Putamen (tissue), 1 donor: ENCODE measurements around the gene PDE4D.
A peak's percentile ranks its signal among the peaks of the same experiment; 100 is the strongest.
"Not testable (repeated sequence)": the region's sequence is repeated elsewhere in the genome, so short reads cannot be mapped to it uniquely, and the experiment has no call there.

Source experiments
- DNase-seq: peaks from one replicate; pipeline ENCODE4 v3.0.0-alpha.2; 2016; ENCODE audit warnings: low spot score

PDE4D gene

DNA sequence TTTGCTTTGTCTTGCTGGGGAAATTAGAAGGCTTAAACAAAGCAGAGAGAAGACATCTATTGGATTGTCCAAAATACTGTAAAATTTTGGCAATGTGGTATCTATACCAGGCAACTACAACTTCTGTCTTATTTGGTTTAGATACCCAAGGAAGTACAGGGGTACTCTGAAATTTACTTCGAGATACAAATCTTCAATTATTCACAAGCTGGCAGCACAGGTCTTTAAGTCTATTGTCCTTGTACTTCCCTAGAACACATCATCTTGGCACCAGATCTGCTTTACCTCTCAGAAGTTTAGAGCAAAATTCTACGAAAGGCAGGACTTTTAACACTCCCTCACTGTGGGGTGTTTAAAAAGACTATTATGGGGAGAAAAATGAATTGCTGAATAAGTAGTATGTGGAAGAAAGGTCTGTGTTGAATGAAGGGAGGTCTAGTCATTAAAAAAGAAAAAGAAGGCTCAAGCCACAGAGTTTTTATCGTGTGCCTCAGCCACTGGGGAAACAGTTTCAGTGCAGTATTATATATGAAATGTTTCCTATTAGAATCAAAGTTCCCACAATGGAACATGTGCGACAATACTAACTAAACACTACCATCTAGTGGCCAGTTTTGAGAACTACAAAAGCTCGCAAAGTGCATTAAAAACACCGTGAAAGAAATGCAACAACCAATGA is 93.7 kb downstream of the PDE4D start:
- DNase-seq = peak; percentile 46

DNA sequence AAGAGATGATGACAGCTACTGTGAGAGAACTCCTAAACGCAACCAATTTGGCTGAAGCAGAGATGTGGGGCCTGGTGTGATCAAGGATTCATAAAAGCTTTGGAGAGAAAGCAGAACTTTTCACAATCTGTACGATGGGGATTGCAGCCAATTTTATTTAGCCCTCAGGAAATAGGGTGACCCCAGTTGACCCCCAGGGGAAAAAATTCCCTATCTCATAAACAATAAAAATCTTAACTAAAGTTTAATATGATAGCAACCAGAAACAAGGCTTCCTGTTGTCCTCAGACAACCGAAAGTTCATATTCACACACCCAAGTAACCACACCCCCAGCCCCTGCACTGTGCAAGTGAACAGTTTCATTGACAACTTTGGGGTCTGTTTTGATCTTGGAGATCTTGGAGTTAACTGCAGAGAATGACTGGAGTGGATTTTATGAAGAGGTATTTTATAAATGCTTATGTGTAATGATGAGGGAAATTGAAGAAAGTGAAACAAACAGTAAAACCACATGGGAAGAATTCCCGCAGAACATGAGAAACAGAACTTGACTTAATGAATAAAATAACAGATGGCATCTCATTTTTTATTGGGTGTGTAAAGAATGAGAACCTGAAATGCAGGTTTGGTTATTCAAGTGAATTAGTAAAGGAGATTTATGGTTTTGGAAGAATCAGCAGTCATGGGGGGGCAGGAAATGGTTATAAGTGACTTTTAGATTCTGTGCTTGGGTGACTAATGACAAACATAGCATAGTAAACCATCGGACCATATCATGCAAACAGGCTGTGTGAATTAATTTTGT is 94.5 kb downstream of the PDE4D start:
- DNase-seq = no peak

GRCh38 chr5:59795141-59795540 is 98.4 kb downstream of the PDE4D start:
- DNase-seq = no peak

DNA sequence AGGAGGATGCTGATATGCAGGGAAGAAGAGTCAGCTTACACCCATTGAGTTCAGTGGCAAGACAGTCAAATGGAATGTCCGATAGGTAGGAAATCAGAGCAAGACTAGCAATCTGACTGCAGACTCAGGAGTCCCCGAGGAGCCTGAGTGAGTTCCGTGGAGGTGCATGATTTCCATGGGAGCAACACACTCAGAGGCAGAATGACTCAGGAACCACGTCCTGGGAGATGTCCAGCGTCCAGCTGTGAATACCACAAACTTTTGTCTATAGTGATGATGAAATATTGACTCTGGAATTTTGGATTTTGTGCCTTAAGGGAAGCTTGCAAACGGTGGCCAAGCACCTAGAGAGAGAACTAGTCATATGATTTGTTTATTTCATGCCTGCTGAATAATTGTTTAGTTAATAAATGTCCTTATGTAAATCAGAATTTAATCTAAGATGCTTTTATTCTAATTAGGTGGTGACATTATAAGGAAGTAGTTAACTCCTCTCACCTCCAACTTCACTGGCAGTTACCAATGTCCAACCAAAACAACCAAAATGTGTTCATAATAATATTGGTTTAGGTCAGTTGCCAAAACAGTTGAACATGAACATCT is 100.4 kb downstream of the PDE4D start:
- DNase-seq = no peak

- no peak for DNase-seq
Measured at GRCh38 chr5:59791617-59792016, 101.9 kb downstream of the PDE4D start.

DNA sequence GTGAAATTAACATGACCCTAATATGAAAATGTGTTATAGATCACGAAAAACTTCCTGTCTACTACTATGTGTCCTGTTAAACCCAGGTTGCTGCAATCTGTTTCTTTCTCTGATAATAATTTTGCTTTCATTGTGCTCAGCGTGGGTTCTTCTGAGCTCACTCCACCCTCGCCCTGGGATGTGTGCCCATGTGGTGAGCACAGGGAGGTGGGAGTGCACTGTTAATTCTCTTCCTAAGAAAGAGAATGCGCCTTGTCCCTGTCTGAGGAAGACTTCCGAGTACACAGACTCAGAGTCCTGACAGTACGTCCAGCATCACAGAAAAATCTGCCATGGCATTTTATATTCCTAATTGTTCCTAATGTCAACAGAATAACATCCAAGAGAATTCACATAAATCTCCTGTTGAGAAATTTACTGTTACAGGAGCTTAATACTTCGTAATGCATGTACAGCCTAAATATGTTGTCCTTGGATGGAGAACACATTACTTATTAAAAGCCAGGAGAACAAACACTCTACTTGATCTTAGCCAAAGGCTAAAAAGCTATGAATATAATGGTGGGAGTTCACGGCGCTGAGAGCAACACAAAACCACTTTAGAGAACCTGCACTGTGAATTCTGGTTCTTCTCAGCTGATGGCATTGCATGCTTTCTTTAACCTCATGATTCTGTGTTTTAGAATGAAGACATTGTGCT is 102.6 kb downstream of the PDE4D start:
- DNase-seq = no peak

DNA sequence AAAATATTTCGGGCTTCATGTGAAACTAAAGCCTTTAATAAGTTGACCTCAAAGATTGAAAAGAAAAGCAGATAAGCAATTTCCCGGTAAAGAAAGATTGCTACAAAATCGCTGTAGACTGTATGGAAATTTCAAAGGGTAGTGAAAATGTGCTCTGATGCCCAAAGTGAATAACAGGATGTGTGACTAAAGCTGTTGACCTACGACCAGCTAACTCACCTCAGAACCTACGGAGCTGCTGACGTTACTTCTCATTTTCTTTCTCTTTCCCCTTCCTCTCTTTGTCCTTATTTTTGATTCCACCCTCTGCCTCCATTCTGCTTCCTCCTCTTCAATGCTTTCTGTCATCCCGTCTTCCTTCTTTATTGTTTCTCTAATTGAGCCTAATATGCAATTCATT is 103.2 kb downstream of the PDE4D start:
- no peak for DNase-seq

GRCh38 chr5:59789894-59790293 is 103.6 kb downstream of the PDE4D start:
- no peak for DNase-seq

- no peak for DNase-seq
Measured at GRCh38 chr5:59789197-59789596, 104.3 kb downstream of the PDE4D start.

- no peak for DNase-seq
Measured at GRCh38 chr5:59786334-59786805, 107.2 kb downstream of the PDE4D start.

DNA sequence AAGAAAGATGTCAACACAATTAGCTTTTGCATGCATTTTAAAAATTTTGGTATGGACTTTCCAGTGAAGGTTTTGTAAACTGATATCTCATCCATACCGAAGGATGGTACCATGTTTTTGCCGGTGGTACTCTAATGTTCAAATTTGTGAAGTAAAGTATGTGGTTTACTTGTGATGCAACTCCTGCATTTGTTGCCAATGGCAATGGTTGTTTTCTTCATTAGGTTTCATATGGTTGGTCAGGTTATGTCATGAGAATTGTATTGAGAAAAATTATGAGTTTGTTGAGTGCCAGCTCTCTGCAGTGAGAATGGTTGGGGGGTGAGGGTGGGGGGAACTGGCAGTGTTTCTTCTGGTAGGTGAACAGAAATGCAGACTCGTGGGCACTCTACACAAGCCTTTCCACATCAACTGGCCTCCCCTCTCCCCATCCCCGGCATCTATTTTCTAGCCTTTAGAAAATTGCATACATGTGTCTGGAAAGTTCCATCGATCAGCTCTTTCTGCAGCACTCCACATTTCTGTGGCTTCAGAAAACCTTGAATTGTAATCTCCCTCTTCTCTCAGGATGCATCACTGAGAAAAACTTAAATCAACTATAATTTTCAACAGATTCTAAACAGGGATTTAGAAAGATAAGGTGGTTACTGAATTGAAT is 107.7 kb downstream of the PDE4D start:
- DNase-seq = no peak

- not testable (repeated sequence) for DNase-seq
Measured at GRCh38 chr5:59784708-59785107, 108.8 kb downstream of the PDE4D start.

- no peak for DNase-seq
Measured at GRCh38 chr5:59783264-59783663, 110.3 kb downstream of the PDE4D start.

DNA sequence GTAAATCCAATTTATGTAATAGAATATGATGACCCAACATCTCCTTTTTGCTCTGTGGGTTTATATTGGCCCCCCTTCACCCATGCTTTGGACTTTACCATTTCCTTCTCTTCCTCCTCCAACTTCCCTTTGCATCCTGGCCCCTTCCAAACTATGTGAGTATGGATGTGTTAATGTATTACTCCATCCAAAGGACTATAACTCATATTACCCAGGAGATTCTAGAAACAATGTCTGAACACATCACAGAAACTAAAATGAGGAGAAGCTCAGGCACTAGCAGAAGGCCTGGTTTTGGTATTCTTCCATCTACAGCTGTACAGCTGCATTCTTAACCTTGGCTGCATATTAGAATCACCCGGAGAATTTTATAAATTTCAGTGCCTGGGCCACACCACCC is 110.7 kb downstream of the PDE4D start:
- no peak for DNase-seq

GRCh38 chr5:59779453-59779852 is 114.1 kb downstream of the PDE4D start:
- no peak for DNase-seq

GRCh38 chr5:59777028-59777427 is 116.5 kb downstream of the PDE4D start:
- DNase-seq = no peak

- DNase-seq = no peak
Measured at GRCh38 chr5:59773294-59773693, 120.2 kb downstream of the PDE4D start.

DNA sequence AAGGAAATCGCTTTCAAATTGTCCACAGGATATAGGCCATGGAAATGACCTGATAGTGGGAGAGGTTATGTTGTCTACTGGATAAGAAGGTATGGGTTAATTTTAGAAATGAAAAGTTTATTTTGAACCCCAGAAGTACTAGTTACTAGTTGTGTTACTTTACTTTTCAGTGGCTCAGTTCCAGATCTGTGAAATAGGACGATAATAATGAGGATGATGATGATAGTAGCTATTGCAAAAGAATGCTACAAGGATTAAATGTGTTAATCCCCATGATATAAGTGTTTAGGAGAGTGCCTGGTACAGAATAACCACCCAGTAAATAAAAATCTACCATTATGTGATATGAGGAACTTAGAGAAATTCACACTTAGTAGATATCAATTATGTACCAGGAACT is 120.8 kb downstream of the PDE4D start:
- no peak for DNase-seq

- no peak for DNase-seq
Measured at GRCh38 chr5:59772206-59772605, 121.3 kb downstream of the PDE4D start.

DNA sequence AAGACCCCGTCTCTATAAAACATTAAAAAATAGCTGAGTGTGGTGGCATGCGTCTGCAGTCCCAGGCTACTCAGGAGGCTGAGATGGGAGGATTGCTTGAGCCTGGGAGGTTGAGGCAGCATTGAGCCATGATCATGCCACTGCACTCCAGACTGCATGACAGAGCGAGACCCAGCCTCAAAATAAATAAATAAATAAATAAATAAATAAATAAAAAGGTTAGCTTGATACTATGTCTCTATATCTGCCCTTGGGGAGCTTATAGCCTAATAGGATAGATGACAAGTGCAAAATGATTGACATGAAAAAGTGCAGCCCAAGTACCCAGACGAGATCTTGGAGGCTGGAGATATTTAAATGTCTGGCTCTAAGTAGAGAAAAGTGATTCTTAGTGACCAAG is 122.6 kb downstream of the PDE4D start:
- no peak for DNase-seq

GRCh38 chr5:59769832-59770231 is 123.7 kb downstream of the PDE4D start:
- DNase-seq = no peak

- DNase-seq = no peak
Measured at GRCh38 chr5:59769041-59769360, 124.5 kb downstream of the PDE4D start.
